GM12874 (cell line): ENCODE measurements around the gene LRRFIP1.

Source experiments
- TF ChIP-seq, protein P1 (sequence below): IDR thresholded peaks from 2 replicates; pipeline ENCODE4 v1.5.1; 2011; ENCODE audit warnings: low read depth, mild to moderate bottlenecking, control low read depth, low read length, moderate library complexity; ENCODE audit not compliant: insufficient read depth

LRRFIP1 gene

DNA sequence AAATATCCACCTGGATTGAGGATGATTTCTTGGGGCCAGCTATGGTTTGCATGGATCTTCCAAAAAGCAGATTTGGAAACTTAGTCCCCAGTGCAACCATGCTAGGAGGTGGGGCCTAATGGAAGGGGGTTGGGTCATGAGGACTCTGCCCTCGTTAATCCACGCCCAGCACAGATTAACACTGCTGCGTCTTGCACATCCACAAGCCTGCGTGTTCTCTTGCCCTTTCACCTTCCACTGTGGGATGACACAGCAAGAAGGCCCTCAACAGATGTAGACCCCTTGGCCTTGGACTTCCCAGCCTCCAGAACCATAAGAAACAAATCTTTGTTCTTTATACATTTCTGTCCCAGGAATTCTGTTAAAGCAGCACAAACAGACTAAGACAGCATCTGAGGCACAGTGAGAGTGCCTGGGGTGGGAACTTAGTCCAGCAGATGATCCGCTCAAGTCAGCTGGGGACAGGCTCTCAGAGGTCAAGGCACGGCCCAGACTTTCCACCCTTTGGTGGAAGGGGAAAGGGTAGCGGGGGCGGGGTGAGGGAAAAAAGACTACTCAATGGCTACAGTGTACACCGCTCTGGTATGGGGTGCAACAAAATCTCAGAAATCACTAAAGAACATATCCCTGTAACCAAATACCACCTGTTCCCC is 39.2 kb upstream of the LRRFIP1 start:
- TF ChIP-seq, protein P1, sequence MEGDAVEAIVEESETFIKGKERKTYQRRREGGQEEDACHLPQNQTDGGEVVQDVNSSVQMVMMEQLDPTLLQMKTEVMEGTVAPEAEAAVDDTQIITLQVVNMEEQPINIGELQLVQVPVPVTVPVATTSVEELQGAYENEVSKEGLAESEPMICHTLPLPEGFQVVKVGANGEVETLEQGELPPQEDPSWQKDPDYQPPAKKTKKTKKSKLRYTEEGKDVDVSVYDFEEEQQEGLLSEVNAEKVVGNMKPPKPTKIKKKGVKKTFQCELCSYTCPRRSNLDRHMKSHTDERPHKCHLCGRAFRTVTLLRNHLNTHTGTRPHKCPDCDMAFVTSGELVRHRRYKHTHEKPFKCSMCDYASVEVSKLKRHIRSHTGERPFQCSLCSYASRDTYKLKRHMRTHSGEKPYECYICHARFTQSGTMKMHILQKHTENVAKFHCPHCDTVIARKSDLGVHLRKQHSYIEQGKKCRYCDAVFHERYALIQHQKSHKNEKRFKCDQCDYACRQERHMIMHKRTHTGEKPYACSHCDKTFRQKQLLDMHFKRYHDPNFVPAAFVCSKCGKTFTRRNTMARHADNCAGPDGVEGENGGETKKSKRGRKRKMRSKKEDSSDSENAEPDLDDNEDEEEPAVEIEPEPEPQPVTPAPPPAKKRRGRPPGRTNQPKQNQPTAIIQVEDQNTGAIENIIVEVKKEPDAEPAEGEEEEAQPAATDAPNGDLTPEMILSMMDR: no peak

DNA sequence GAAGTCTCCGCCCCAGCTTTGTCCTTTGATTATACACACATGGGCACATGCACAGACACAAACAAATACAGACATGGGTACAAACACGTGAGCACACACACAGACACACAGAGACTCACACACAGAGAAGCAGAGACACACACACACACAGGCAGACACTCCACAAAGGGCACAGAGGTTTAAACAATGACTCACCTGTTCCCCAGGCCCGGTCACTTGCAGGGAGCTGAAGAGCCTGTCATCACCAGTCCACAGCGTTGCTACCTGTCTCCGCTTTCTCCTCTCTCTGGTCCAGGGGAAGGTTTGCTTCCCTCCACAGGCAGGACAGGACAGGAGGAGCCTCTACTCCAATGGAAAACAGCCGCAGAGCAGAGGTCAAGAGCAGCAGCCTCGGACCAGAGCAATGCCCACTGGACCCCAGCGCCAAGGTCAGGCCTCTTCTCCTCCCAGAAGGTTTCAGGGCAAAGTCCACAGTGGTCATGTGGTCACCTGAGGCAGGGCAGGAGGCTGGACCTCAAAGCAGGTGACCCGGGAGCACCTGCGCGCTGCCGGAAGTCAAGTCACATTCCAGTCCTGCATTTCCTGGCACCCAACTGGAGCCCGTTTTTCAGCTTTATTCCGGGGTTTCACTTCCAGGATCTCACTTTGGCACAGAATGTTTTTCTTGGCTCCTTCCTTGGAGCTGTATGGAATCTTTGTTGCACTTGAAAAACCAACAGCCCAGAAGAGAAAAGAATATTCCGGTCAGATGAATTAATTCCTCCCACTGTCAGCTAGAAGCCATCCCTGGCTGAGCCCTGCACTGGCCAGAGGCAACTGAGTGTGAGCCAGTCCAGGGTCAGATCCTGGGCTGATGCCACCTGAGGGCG is 36.9 kb upstream of the LRRFIP1 start, which contains the start of gene RAB17:
RAB17 (minus strand) TSS at position 463 of the 869 bp plus-strand sequence. CDS start 4,580 bp downstream, outside the sequence.
- TF ChIP-seq, protein P1: no peak

DNA sequence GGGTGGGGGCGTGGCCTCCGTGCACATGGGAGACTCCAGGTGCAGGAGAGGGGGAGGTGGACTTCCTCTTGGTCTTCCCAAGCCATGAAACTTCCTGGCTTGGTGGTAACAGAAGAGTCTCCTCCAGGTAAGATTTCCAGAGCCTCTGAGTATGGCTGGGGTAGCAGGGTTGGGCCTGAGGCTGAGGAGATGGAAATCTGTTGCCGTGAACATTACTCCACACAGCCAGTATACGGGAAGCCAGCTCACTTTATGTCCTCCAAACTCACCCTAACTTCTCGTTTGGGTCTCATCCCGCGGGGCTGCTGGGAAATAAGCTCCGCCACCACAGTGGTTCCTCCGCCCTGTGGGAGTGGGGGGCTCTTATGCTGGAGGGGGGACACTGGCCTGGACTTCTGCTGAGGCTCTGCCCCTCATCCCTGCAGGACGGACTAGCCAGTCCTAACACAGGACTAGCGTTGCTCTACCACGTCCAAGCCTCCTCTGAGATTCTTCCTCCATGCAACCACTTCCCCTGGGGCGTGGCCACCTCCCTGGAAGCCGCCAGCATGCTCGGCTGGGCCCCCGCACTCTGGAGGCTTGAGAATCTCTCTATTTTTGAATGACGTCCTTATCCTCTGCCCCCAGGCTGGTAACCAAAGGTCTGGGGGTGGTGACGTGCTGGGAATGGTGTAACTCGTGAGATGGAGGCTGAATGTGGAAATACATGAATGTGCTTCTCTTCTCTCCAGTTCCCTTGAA is 36.1 kb upstream of the LRRFIP1 start:
- TF ChIP-seq, protein P1: no peak

DNA sequence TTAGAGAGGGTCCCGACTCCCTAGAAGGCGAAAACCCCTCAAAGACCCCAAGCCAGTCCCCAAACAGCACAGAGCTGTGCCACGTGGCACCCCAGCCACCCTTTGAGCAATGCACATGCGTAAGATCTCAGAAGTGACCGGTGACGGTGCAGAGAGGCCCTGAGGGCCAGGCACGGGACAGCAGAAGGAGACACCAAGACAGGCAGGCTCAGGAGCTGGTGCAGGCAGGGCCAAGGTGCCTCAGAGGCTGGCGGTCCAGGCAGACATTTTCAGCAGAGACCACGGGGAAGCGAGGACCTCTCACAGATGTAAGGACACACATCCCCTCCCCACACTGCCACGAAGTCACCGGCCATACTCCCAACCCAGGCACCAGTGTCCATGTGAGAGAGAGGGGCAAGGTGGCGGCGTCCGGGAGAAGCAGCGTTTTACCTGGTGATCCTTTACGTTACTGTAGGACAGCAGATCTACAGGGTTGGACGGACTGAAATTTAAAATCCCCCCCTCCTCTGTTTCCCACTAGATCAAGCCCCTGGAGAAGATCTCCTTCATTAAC is 34.9 kb upstream of the LRRFIP1 start:
- TF ChIP-seq, protein P1: no peak

DNA sequence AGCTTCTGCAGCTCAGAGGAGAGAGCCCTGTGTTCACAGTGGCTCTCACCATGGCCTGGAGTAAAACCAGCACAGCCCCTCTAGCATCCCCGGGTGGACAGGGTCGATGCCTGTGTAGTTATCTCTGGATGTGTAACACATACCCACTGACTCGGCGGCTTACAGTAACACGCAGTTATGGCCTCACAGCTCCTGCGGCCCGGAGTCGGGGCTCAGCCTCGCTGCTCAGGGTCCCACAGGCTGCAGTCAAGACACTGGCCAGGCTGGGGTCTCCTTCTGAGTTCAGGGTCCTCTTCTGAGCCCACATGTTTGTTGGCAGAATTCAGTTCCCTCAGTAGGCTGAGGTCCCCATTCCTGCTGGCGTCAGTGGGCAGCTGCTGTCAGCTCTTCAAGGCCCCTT is 34.4 kb upstream of the LRRFIP1 start:
- TF ChIP-seq, protein P1: no peak

DNA sequence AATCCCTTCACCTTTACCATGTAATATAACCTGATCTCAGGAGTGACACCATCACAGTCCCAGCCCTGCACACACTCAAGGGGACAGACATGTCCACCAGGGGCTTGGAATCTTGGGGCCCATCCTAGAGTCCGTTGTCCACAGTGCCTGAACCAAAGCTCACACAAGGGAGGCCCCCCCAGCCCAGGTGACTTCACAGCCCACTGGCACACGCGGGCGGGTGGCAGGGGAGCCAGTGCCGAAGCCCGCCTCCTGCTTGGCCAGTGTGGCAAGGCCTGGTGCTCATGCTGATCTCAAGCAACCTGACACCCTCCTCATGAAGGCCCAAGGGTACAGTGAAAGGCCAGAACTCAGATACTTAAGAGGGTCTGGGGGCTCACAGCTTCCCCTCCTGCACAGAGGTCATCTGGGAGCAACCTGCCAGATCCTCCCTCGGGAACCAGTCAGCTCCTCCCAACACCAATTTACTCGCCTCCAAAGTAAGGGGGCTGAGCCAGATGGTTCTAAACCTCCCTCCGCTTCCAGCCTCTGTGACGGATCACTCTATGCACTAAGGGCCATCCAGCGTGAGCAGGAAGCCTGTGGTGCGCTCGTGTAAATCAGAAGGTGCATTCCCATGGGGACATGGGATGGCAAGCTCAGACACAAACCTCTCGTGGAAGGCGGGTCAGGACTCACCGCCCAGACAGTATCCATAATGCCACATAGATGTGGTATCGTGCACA is 33.6 kb upstream of the LRRFIP1 start:
- TF ChIP-seq, protein P1: no peak
